Measurements from ENCODE around the gene NOS3. TPM values are rescaled to one million over a fixed set of nuclear protein-coding genes. Genes with fewer than 3 reads are reported as not detected.
"Not testable (repeated sequence)": the region's sequence is repeated elsewhere in the genome, so short reads cannot be mapped to it uniquely, and the experiment has no call there.

The NOS3 gene
- total and polyA plus RNA-seq, 3 experiments from 2014 or later = 5.2 to 10.6 (median 9.9) TPM

DNA sequence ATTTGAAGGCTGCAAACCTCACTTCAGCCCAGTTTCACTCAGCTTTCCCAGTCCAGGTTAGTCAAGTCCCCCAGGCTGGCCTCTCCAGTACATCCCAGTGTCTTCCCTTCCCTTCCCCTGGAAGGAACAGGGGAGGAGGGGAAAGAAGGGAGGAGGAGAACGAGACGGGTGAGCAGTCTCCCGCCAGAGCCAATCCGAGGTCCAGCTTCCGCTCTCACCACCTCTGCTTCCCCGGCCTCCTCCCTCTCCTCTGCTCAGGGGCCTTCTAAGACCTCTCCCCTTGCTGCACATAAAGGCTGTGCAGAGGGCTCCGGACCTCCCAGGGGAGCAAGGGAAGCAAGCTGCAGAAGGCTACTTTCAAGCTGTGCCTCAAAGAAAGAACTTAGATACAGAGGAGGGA, 29.4 kb downstream of the NOS3 start:
- Mint-ChIP-seq H3K4me1 (peaks cover 25 to 41% (median 30%) of the 10 kb centered on the region in 3 donors), H3K36me3 (no peaks in the 10 kb centered on the region), H3K9me3 (peaks cover 0 to 1% (median 0%) of the 10 kb centered on the region in 5 donors), H3K27ac (peak overlapping the region in 2 of 8 donors; percentile 41 to 83), H3K4me3 (peak overlapping the region in 1 of 7 donors; percentile 81), H3K27me3 (peaks cover 8 to 25% of the 10 kb centered on the region in 2 donors)
- ChIA-PET CTCF (interaction anchor here (2.0 to 7.6 kb wide), 6 partner anchors 9 to 92 kb away, joined by 6 to 44 read pairs (median 37); partner anchors contain the start of genes ABCB8, CDK5 and NOS3), POLR2A (interaction anchor here (3.9 kb wide), 1 partner anchor 12 kb away, joined by 17 read pairs; no protein-coding TSS in a partner anchor)
- no peaks in the 10 kb centered on the region for H3K36me3 ChIP-seq (ENCODE audit: insufficient read depth, low read length)
- H3K27ac ChIP-seq (ENCODE audit: low read depth, low read length) = peak overlapping the region; percentile 9
- no peaks in the 10 kb centered on the region for H3K9me3 ChIP-seq (ENCODE audit: low read length)
- no peaks in the 10 kb centered on the region for H3K27me3 ChIP-seq (ENCODE audit: insufficient read depth, low read length, poor library complexity, severe bottlenecking)
- peaks cover 39% of the 10 kb centered on the region for H3K4me1 ChIP-seq (ENCODE audit: insufficient read depth, low read length)
- no peak overlapping the region for H3K4me3 ChIP-seq (ENCODE audit: low read length)
- DNase-seq = no peak

- peak overlapping the region in 2 of 8 donors; percentile 72 to 83 for H3K27ac Mint-ChIP-seq
- H3K9me3 Mint-ChIP-seq = no peaks in the 10 kb centered on the region
- Histone ChIP-seq H3K4me1 (ENCODE audit: insufficient read depth, low read length) (peaks cover 18% of the 10 kb centered on the region), H3K9me3 (ENCODE audit: low read length) (no peaks in the 10 kb centered on the region), H3K27ac (ENCODE audit: low read depth, low read length) (no peak overlapping the region), H3K27me3 (ENCODE audit: insufficient read depth, low read length, poor library complexity, severe bottlenecking) (no peaks in the 10 kb centered on the region), H3K36me3 (ENCODE audit: insufficient read depth, low read length) (no peaks in the 10 kb centered on the region), H3K4me3 (ENCODE audit: low read length) (no peak overlapping the region)
- ChIA-PET POLR2A (no interaction called here), CTCF (interaction anchor here (1.4 kb wide), 1 partner anchor 103 kb away, joined by 3 read pairs; no protein-coding TSS in a partner anchor)
- H3K27me3 Mint-ChIP-seq = peaks cover 6 to 24% of the 10 kb centered on the region in 2 donors
- H3K4me1 Mint-ChIP-seq = peaks cover 15 to 25% (median 22%) of the 10 kb centered on the region in 3 donors
- H3K36me3 Mint-ChIP-seq = peaks cover 0 to 2% (median 0%) of the 10 kb centered on the region in 3 donors
- no peak for DNase-seq
- H3K4me3 Mint-ChIP-seq = no peak overlapping the region
These were observed 32.4 kb downstream of the NOS3 start for GRCh38 chr7:151023232-151023631.

GRCh38 chr7:151024435-151025056, 33.7 kb downstream of the NOS3 start, which contains the start of gene ATG9B:
ATG9B (minus strand) TSS chr7:151024494; CDS start chr7:151024423, 71 bp downstream.
- Histone ChIP-seq H3K9me3 (ENCODE audit: low read length) (no peaks in the 10 kb centered on the region), H3K27ac (ENCODE audit: low read depth, low read length) (no peak within 1 kb of the TSS), H3K36me3 (ENCODE audit: insufficient read depth, low read length) (no peaks in the 10 kb centered on the region), H3K4me1 (ENCODE audit: insufficient read depth, low read length) (peaks cover 18% of the 10 kb centered on the region), H3K4me3 (ENCODE audit: low read length) (no peak within 1 kb of the TSS), H3K27me3 (ENCODE audit: insufficient read depth, low read length, poor library complexity, severe bottlenecking) (no peaks in the 10 kb centered on the region)
- H3K27me3 Mint-ChIP-seq = peaks cover 6 to 17% of the 10 kb centered on the region in 2 donors
- no peaks in the 10 kb centered on the region for H3K9me3 Mint-ChIP-seq
- POLR2A ChIA-PET = no interaction called here
- H3K4me3 Mint-ChIP-seq = peak within 1 kb of the TSS in 2 of 7 donors; percentile 23 to 69
- DNase-seq = no peak
- peak within 1 kb of the TSS in 6 of 8 donors; percentile 18 to 71 (median 46) for H3K27ac Mint-ChIP-seq
- H3K36me3 Mint-ChIP-seq = peaks cover 0 to 9% (median 3%) of the 10 kb centered on the region in 3 donors
- CTCF ChIA-PET = interaction anchor here (0.7 to 1.5 kb wide), 3 partner anchors 16 to 127 kb away, joined by 3 to 4 read pairs (median 3); no protein-coding TSS in a partner anchor
- peaks cover 14 to 25% (median 22%) of the 10 kb centered on the region in 3 donors for H3K4me1 Mint-ChIP-seq

DNA sequence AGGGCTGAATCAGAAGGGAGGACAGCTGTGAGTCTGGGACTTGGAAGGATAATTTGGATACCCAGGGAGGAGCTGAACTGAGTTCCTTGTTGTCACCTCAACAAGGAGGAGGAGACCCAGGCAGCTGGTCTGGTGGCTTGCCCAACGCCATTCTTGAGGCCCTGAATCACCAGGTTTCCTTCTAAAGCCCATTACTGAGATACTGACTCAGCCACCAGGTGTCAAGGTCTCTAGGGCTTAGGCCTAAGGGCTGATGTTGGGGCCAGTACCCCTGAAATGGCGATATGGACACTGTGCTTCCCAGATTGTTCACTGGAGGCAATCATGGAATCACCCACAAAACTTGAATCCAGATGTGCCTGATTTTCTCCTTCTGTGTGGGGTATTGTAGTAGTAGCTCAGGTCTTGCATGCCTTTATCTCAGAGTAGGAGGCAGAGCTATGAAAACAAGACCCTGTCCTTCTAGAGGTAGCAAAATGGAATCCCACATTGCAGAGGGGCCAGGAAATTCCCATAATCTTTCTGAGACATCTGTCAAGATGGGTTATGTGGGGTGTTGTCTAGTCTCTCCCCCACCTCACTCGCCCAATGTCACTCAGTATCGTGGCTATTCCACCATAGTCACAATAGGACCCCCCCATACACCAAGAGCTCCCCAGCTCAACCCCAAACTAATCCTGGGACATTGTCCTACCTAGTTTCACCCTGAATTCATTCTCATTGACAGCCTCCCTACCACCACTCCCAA, 35.3 kb downstream of the NOS3 start:
- Mint-ChIP-seq H3K4me3 (peak overlapping the region in 2 of 7 donors; percentile 49 to 87), H3K9me3 (no peaks in the 10 kb centered on the region), H3K27ac (peak overlapping the region in 6 of 8 donors; percentile 90 to 100 (median 99)), H3K27me3 (peaks cover 2 to 5% of the 10 kb centered on the region in 2 donors), H3K36me3 (peaks cover 0 to 11% (median 3%) of the 10 kb centered on the region in 3 donors), H3K4me1 (peaks cover 18 to 29% (median 28%) of the 10 kb centered on the region in 3 donors)
- no peaks in the 10 kb centered on the region for H3K36me3 ChIP-seq (ENCODE audit: insufficient read depth, low read length)
- CTCF ChIA-PET = interaction anchor here (0.8 to 1.3 kb wide), 2 partner anchors 8 to 63 kb away, joined by 3 to 8 read pairs; no protein-coding TSS in a partner anchor
- no peaks in the 10 kb centered on the region for H3K27me3 ChIP-seq (ENCODE audit: insufficient read depth, low read length, poor library complexity, severe bottlenecking)
- no peaks in the 10 kb centered on the region for H3K9me3 ChIP-seq (ENCODE audit: low read length)
- DNase-seq = no peak
- peaks cover 20% of the 10 kb centered on the region for H3K4me1 ChIP-seq (ENCODE audit: insufficient read depth, low read length)
- no peak overlapping the region for H3K4me3 ChIP-seq (ENCODE audit: low read length)
- POLR2A ChIA-PET = no interaction called here
- H3K27ac ChIP-seq (ENCODE audit: low read depth, low read length) = peak overlapping the region; percentile 14

- H3K4me1 ChIP-seq (ENCODE audit: insufficient read depth, low read length) = peaks cover 20% of the 10 kb centered on the region
- H3K4me3 ChIP-seq (ENCODE audit: low read length) = peak overlapping the region; percentile 100
- peaks cover 18 to 35% (median 28%) of the 10 kb centered on the region in 3 donors for H3K4me1 Mint-ChIP-seq
- peak overlapping the region; percentile 90 for H3K27ac ChIP-seq (ENCODE audit: low read depth, low read length)
- H3K9me3 ChIP-seq (ENCODE audit: low read length); H3K36me3 ChIP-seq (ENCODE audit: insufficient read depth, low read length); H3K27me3 ChIP-seq (ENCODE audit: insufficient read depth, low read length, poor library complexity, severe bottlenecking); DNase-seq; H3K27me3 Mint-ChIP-seq; H3K9me3 Mint-ChIP-seq: not testable (repeated sequence)
- ChIA-PET POLR2A (interaction anchor here (0.9 to 1.5 kb wide), 4 partner anchors 9 to 32 kb away, joined by 3 to 13 read pairs (median 8); partner anchors contain the start of genes CDK5 and SLC4A2), CTCF (interaction anchor here (1.0 to 3.2 kb wide), 7 partner anchors 9 to 87 kb away, joined by 3 to 20 read pairs (median 4); no protein-coding TSS in a partner anchor)
- H3K4me3 Mint-ChIP-seq = peak overlapping the region; percentile 87 to 98 (median 96)
- peaks cover 0 to 20% (median 3%) of the 10 kb centered on the region in 3 donors for H3K36me3 Mint-ChIP-seq
- H3K27ac Mint-ChIP-seq = peak overlapping the region; percentile 98 to 100 (median 99)
These were observed 36.2 kb downstream of the NOS3 start for GRCh38 chr7:151026771-151027727.

DNA sequence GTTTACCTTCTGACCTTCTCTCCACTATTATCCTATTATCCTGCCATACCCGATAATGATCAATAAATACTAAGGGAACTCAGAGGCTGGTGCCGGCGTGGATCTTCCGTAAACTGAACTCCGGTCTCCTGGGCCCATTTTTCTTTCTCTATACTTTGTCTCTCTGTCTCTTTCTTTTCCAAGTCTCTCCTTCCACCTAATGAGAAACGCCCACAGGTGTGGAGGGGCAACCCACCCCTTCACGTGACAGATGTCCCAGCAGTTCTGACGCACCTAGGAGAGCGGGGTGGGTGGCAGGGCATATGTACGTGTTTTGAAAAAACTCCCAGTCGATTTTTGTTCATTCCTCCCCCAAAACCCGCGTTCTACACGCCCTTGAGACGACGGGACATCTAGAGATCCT, 36.9 kb downstream of the NOS3 start:
- Mint-ChIP-seq H3K4me3 (peak overlapping the region; percentile 87 to 98 (median 96)), H3K36me3 (peaks cover 0 to 25% (median 3%) of the 10 kb centered on the region in 3 donors), H3K4me1 (peaks cover 18 to 35% (median 28%) of the 10 kb centered on the region in 3 donors), H3K27ac (peak overlapping the region; percentile 98 to 100 (median 99))
- not testable (repeated sequence) for H3K27me3 Mint-ChIP-seq; H3K9me3 Mint-ChIP-seq; H3K36me3 ChIP-seq (ENCODE audit: insufficient read depth, low read length); DNase-seq; H3K27me3 ChIP-seq (ENCODE audit: insufficient read depth, low read length, poor library complexity, severe bottlenecking); H3K9me3 ChIP-seq (ENCODE audit: low read length)
- Histone ChIP-seq H3K4me1 (ENCODE audit: insufficient read depth, low read length) (peaks cover 20% of the 10 kb centered on the region), H3K27ac (ENCODE audit: low read depth, low read length) (peak overlapping the region; percentile 90), H3K4me3 (ENCODE audit: low read length) (peak overlapping the region; percentile 100)
- ChIA-PET POLR2A (interaction anchor here (0.9 to 1.5 kb wide), 6 partner anchors 9 to 76 kb away, joined by 3 to 13 read pairs (median 6); partner anchors contain the start of genes CDK5 and SLC4A2), CTCF (interaction anchor here (0.8 to 3.2 kb wide), 22 partner anchors 9 to 126 kb away, joined by 3 to 35 read pairs (median 4); partner anchors contain the start of genes NOS3 and TMUB1)

Measured in CD8-positive, alpha-beta memory T cell (primary cell).